Measurements from ENCODE around the gene POU5F1.

POU5F1 gene

DNA sequence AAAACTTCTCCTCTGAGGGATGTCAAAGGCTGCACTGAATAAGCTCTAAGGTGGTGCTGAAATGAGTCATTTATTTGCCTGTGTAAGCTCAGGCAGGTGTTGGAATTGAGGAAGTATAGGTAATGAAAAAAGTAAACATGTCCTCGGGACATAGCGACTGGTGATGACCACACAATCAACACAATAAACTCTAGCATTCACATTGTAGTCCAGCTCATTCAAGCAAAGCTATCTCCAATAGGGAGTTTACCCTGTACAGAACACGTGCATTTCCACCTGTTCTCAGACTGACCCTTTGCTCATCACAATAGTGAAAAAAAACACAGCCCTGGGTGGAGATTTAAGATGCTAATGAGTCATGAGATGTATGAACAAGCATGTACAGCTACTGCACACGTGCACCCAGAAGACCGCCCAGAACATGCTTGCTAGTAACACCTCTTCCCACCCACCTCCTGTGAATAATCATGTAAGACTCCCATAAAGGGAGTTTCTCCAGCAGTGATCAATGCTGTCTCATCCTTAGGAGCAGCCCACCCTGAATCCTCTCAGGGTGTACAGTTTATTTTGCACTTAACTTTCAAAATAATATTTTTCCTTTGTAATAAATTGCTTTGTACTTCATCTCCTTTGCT lies 33.0 kb upstream of the POU5F1 start:
- TF ChIP-seq, protein P1, sequence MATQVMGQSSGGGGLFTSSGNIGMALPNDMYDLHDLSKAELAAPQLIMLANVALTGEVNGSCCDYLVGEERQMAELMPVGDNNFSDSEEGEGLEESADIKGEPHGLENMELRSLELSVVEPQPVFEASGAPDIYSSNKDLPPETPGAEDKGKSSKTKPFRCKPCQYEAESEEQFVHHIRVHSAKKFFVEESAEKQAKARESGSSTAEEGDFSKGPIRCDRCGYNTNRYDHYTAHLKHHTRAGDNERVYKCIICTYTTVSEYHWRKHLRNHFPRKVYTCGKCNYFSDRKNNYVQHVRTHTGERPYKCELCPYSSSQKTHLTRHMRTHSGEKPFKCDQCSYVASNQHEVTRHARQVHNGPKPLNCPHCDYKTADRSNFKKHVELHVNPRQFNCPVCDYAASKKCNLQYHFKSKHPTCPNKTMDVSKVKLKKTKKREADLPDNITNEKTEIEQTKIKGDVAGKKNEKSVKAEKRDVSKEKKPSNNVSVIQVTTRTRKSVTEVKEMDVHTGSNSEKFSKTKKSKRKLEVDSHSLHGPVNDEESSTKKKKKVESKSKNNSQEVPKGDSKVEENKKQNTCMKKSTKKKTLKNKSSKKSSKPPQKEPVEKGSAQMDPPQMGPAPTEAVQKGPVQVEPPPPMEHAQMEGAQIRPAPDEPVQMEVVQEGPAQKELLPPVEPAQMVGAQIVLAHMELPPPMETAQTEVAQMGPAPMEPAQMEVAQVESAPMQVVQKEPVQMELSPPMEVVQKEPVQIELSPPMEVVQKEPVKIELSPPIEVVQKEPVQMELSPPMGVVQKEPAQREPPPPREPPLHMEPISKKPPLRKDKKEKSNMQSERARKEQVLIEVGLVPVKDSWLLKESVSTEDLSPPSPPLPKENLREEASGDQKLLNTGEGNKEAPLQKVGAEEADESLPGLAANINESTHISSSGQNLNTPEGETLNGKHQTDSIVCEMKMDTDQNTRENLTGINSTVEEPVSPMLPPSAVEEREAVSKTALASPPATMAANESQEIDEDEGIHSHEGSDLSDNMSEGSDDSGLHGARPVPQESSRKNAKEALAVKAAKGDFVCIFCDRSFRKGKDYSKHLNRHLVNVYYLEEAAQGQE (IDR thresholded peaks at IDR 0.05; ENCODE audit: insufficient read depth in 1 of 2, low read depth in 2 of 2, low read length in 2 of 2) = no peak
- no peak for TF ChIP-seq POLR2AphosphoS5 (IDR thresholded peaks at IDR 0.05; ENCODE audit: low read depth, low read length)
- no peak for TF ChIP-seq FOXP2 (optimal IDR thresholded peaks at IDR 0.05; ENCODE audit: borderline replicate concordance, extremely low read depth, extremely low read length, insufficient read depth)
- TF ChIP-seq SIN3A (IDR thresholded peaks at IDR 0.05; ENCODE audit: borderline replicate concordance, insufficient read depth, low read length) = no peak
- TF ChIP-seq TAF1 (IDR thresholded peaks at IDR 0.05; ENCODE audit: borderline replicate concordance, insufficient read depth, low read length) = no peak

DNA sequence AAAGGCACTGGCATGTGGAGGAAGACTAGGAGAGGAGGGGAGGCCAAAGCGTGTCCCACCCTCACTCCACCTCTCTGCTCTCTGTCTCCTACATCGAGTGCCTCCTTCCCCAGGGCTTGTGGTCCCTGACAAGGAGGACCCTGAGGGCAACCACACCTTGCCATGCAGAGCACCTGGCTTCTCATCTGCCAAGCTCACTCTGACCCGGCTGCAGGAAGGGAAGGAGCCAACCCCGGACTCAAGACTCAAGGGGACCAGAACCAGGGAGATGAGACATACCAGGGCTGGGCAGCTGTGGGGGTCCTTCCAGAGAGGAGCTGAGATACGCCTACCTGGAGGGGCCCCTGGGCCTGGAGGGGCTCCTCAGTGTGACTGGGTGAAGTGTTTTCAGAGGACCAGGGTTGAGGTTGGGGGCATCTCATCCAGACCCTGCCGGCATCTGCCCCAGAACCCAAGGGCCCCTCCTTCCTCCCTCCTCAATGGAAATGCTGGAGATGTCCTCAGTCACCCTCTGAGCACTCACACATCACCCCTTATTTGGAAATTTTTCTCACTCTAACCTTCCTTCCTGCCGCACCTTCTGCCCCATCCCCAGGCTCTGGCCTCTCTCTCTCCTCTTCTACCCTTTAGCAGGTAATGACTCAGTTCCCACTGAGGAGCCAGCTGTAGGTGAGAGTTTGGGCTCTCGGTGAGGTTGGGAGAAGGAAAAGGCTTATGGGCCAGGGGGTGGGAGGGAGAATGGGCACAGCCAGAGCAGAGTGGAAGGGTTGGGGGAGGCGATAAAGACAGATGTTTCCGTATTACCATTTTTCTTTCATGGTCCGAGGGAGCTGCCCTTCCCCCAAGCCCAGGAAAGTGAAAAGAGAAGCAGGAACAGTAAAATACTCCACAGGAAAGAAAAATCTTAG lies 32.0 kb upstream of the POU5F1 start:
- TF ChIP-seq, protein P1 (IDR thresholded peaks at IDR 0.05; ENCODE audit: insufficient read depth in 1 of 2, low read depth in 2 of 2, low read length in 2 of 2) = no peak
- no peak for TF ChIP-seq POLR2AphosphoS5 (IDR thresholded peaks at IDR 0.05; ENCODE audit: low read depth, low read length)
- no peak for TF ChIP-seq FOXP2 (optimal IDR thresholded peaks at IDR 0.05; ENCODE audit: borderline replicate concordance, extremely low read depth, extremely low read length, insufficient read depth)
- TF ChIP-seq TAF1 (IDR thresholded peaks at IDR 0.05; ENCODE audit: borderline replicate concordance, insufficient read depth, low read length) = no peak
- no peak for TF ChIP-seq SIN3A (IDR thresholded peaks at IDR 0.05; ENCODE audit: borderline replicate concordance, insufficient read depth, low read length)

DNA sequence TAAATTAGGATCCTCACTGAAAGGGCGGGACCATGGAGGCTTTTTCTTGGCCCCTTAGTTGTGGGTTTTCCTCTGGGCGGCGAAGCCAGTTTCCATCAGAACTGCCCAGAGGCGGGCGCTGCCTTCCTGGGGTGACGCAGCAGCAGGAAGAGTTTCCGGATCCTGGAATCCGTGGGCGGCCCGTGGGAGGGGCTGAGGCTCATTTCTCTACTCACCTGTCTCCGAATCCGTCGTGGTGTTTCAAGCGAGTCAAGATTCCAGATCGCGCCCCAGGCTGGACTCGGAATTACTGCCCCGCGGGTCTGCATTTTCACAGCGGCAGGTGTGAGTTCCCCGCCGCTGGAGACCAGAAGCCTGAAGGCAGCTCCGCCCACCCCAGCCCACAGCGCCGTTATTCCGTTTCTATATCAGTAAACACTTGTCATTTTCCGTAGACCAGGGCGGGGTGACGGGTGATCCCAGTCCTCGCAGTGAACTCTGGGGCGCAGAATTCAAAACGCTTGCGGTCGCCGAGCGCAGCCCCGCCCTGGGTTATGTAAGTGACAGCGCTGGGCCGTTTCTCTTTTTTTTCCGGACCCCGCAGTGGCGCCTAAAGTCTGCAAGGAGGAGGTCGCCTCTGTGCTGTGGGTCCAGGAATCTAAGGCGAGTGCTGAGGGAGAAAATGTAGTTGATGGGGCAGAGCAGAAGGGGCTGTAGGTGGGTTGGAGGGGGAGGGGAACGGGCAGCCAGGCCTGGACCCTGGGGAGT lies 27.2 kb upstream of the POU5F1 start:
- TF ChIP-seq TAF1 (IDR thresholded peaks at IDR 0.05; ENCODE audit: borderline replicate concordance, insufficient read depth, low read length) = peak; percentile 36; the same call in 1 of the 2 replicates
- TF ChIP-seq SIN3A (IDR thresholded peaks at IDR 0.05; ENCODE audit: borderline replicate concordance, insufficient read depth, low read length) = peak; percentile 52; the same call in 1 of the 2 replicates
- peak; percentile 54 for TF ChIP-seq POLR2AphosphoS5 (IDR thresholded peaks at IDR 0.05; ENCODE audit: low read depth, low read length)
- TF ChIP-seq, protein P1 (IDR thresholded peaks at IDR 0.05; ENCODE audit: insufficient read depth in 1 of 2, low read depth in 2 of 2, low read length in 2 of 2) = no peak

DNA sequence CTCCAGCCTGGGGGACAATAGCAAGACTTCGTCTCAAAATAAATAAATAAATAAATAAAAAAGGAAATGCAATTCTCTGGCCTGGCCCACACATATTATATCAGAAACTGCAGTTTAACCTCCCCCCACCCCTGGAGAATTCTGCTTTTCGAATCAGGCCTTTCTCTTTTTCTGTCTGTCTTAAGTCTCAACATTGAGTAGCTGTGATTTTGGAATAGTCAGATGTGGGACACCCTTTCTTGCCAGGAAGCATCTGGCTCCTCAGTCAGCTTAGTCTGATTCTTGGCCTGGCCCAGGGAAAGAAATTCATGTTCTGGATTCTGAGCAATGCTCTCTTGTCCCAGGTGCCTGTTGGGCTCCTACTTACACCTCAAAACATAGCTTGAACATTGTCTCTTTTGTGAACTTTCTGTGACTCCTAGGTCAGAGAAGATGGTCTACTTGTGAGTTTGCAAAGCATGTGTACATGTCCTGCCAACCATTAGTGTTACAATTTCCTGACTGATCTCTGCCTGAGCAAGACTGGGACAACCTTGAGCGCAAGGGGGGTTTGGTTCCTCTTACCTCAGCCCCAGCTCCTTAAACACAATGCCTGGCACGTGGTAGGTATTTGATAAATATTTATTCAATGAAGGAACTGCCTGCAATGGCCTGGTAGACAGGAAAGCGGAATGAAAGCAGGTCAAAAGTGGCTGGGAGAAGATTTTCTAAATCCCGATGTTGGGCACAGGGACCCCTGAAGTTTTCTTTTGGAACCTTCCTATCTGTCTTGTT lies 23.8 kb upstream of the POU5F1 start:
- TF ChIP-seq SIN3A (IDR thresholded peaks at IDR 0.05; ENCODE audit: borderline replicate concordance, insufficient read depth, low read length) = no peak
- TF ChIP-seq TAF1 (IDR thresholded peaks at IDR 0.05; ENCODE audit: borderline replicate concordance, insufficient read depth, low read length) = no peak
- TF ChIP-seq, protein P1 (IDR thresholded peaks at IDR 0.05; ENCODE audit: insufficient read depth in 1 of 2, low read depth in 2 of 2, low read length in 2 of 2) = no peak
- no peak for TF ChIP-seq POLR2AphosphoS5 (IDR thresholded peaks at IDR 0.05; ENCODE audit: low read depth, low read length)
- TF ChIP-seq FOXP2 (optimal IDR thresholded peaks at IDR 0.05; ENCODE audit: borderline replicate concordance, extremely low read depth, extremely low read length, insufficient read depth) = no peak
